CD8-positive, alpha-beta memory T cell (primary cell): ENCODE measurements around the gene SH3RF2. TPM values are rescaled to one million over a fixed set of nuclear protein-coding genes. Genes with fewer than 3 reads are reported as not detected.
"Not testable (repeated sequence)": the region's sequence is repeated elsewhere in the genome, so short reads cannot be mapped to it uniquely, and the experiment has no call there.

Experiments
- CTCF ChIA-PET: fragments of 350-600 bp; sonication (Branson Sonifier 250); formaldehyde crosslinking; loops from one replicate; lab custom pipeline; 2021; ENCODE audit warnings: antibody characterized with exemption; lab: Charles Lee
- POLR2A ChIA-PET: fragments of 350-600 bp; sonication (Branson Sonifier 250); formaldehyde crosslinking; loops from one replicate; lab custom pipeline; 2021; ENCODE audit warnings: antibody characterized with exemption; lab: Charles Lee
- DNase-seq, 5 donors: peaks; one replicate each; pipeline versions ENCODE4 v3.0.0 to v3.0.0-alpha.2; 2020 to 2022; ENCODE audit warnings: mixed read lengths in 1 of 5
- H3K27ac ChIP-seq: one replicate; pipeline ENCODE4 v1.7.0; 2013; ENCODE audit warnings: low read depth, mild to moderate bottlenecking, low read length, moderate library complexity
- H3K27me3 ChIP-seq: 2 replicates; pipeline ENCODE4 v1.7.0; 2013; ENCODE audit warnings: low read length, mild to moderate bottlenecking; ENCODE audit not compliant: insufficient read depth, poor library complexity, severe bottlenecking
- H3K36me3 ChIP-seq: 2 replicates; pipeline ENCODE4 v1.7.0; 2013; ENCODE audit warnings: mild to moderate bottlenecking, low read length, moderate library complexity; ENCODE audit not compliant: insufficient read depth
- H3K4me1 ChIP-seq: 2 replicates; pipeline ENCODE4 v1.7.0; 2013; ENCODE audit warnings: mild to moderate bottlenecking, low read length, moderate library complexity; ENCODE audit not compliant: insufficient read depth
- H3K4me3 ChIP-seq: 2 replicates; pipeline ENCODE4 v1.7.0; 2013; ENCODE audit warnings: mild to moderate bottlenecking, low read length
- H3K9me3 ChIP-seq: 2 replicates; pipeline ENCODE4 v1.7.0; 2013; ENCODE audit warnings: mild to moderate bottlenecking, low read length
- H3K27ac Mint-ChIP-seq, 8 donors: one replicate each; pipeline ENCODE4 v1.8.0; 2020 to 2021; ENCODE audit warnings: mixed read lengths in 8 of 8, mild to moderate bottlenecking in 6 of 8, inconsistent platforms in 3 of 8, moderate library complexity in 3 of 8
- H3K27me3 Mint-ChIP-seq, 2 donors: one replicate each; pipeline ENCODE4 v1.8.0; 2020 to 2021; ENCODE audit warnings: mixed read lengths in 2 of 2, mild to moderate bottlenecking in 1 of 2, moderate library complexity in 1 of 2
- H3K36me3 Mint-ChIP-seq, 3 donors: one replicate each; pipeline ENCODE4 v1.8.0; 2020 to 2021; ENCODE audit warnings: mixed read lengths in 3 of 3, inconsistent platforms in 1 of 3, mild to moderate bottlenecking in 1 of 3
- H3K4me1 Mint-ChIP-seq, 3 donors: one replicate each; pipeline ENCODE4 v1.8.0; 2020 to 2021; ENCODE audit warnings: mixed read lengths in 3 of 3, inconsistent platforms in 1 of 3, mild to moderate bottlenecking in 1 of 3
- H3K4me3 Mint-ChIP-seq, 7 donors: one replicate each; pipeline ENCODE4 v1.8.0; 2020 to 2021; ENCODE audit warnings: mixed read lengths in 7 of 7, mild to moderate bottlenecking in 6 of 7, moderate library complexity in 4 of 7, inconsistent platforms in 2 of 7
- H3K9me3 Mint-ChIP-seq, 5 donors: one replicate each; pipeline ENCODE4 v1.8.0; 2020 to 2022; ENCODE audit warnings: mixed read lengths in 5 of 5, mild to moderate bottlenecking in 3 of 5, moderate library complexity in 2 of 5, inconsistent platforms in 1 of 5
- polyA plus RNA-seq: library from polyadenylated mRNA; unstranded; fragments of 300-500 nt; fragmentation: Illumina TruSeq; gene quantifications from one replicate; pipeline ENCODE4 v1.2.3, GENCODE V29; 2021
- total RNA-seq, 2 experiments: library from RNA; stranded (reverse); gene quantifications; one replicate each; pipeline ENCODE4 v1.2.3, GENCODE V29; 2021

SH3RF2 gene
- total and polyA plus RNA-seq, 3 experiments from 2014 or later, result 0.09 to 0.51 TPM; not detected in 1

DNA sequence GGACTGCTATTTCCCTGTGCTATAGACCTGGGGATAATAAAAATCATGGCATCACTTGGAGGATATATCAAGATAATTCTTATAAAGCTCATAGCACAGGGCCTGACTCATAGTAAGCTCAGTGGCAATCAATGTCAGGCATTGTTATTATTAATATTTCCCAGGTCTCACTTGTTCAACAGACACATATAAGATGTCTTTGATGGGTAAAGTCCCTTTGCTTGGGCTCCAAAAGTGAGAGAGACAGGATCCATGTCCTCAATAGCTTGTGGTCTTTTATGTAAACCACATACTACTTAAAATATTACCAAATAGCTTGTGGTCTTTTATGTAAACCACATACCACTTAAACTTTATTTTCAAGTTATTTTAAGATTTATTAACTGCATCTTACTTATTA is 11.2 kb downstream of the SH3RF2 start:
- POLR2A ChIA-PET, result no interaction called here
- Mint-ChIP-seq H3K27me3 (peaks cover 0 to 5% of the 10 kb centered on the region in 2 donors), H3K27ac (no peak overlapping the region)

DNA sequence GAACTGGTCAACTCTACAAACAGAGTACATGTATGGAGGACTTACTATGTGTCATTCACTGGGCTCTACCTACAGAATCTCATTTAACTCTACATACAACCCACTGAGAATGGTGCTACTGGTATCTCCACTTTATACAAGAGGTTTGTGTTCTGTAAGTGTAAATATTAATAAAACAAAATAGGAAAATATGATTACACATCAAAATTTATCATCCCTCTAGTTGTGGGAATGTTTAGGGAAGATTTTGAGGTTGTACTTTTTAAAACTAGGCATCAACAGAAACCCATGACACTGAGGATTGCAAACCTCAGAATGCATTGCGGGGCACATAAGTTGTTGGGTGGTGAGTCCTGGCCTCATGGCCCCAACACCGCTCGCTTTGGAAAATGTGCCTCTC is 11.7 kb downstream of the SH3RF2 start:
- no peak overlapping the region for H3K4me3 Mint-ChIP-seq
- H3K4me1 Mint-ChIP-seq, result peaks cover 0 to 16% (median 6%) of the 10 kb centered on the region in 3 donors
- Histone ChIP-seq H3K27ac (no peak overlapping the region), H3K36me3 (no peaks in the 10 kb centered on the region), H3K27me3 (no peaks in the 10 kb centered on the region), H3K9me3 (no peaks in the 10 kb centered on the region), H3K4me1 (no peaks in the 10 kb centered on the region), H3K4me3 (no peak overlapping the region)
- H3K27me3 Mint-ChIP-seq, result peaks cover 0 to 6% of the 10 kb centered on the region in 2 donors
- POLR2A ChIA-PET, result no interaction called here
- CTCF ChIA-PET, result no interaction called here
- DNase-seq, result no peak
- no peaks in the 10 kb centered on the region for H3K9me3 Mint-ChIP-seq
- no peak overlapping the region for H3K27ac Mint-ChIP-seq
- H3K36me3 Mint-ChIP-seq, result no peaks in the 10 kb centered on the region

More for the DNA sequence above, 11.2 kb downstream of the SH3RF2 start:
- Mint-ChIP-seq H3K4me1 (peaks cover 0 to 16% (median 6%) of the 10 kb centered on the region in 3 donors), H3K4me3 (no peak overlapping the region), H3K36me3 (no peaks in the 10 kb centered on the region), H3K9me3 (no peaks in the 10 kb centered on the region)
- no peak overlapping the region for H3K4me3 ChIP-seq
- no peaks in the 10 kb centered on the region for H3K4me1 ChIP-seq
- H3K9me3 ChIP-seq, result no peaks in the 10 kb centered on the region
- H3K27me3 ChIP-seq, result no peaks in the 10 kb centered on the region
- no peak overlapping the region for H3K27ac ChIP-seq
- H3K36me3 ChIP-seq, result no peaks in the 10 kb centered on the region
- CTCF ChIA-PET, result no interaction called here
- DNase-seq, result no peak

DNA sequence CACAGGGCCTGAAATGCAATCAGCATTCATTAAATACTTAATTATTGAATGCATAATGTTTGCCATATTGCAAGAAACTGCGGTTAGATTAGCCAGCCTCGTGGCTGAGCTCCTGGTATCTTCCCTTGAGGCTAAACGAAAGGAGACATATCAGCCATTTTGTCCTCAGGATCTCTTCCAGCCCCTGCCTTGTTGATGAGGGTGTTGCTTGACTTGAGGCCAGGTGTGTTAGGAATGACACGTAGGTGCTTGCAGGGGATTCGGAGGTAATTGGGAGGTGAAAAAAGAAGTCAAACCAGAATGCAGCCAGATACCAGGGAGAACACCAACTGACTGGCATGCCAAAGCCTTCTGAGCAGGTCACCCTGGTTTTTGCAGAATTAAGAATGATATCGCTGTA is 12.5 kb downstream of the SH3RF2 start:
- Mint-ChIP-seq H3K27ac (no peak overlapping the region), H3K36me3 (no peaks in the 10 kb centered on the region), H3K4me1 (peaks cover 0 to 16% (median 6%) of the 10 kb centered on the region in 3 donors), H3K27me3 (peaks cover 2 to 8% of the 10 kb centered on the region in 2 donors), H3K9me3 (no peaks in the 10 kb centered on the region), H3K4me3 (no peak overlapping the region)
- H3K27me3 ChIP-seq, result no peaks in the 10 kb centered on the region
- no peak overlapping the region for H3K27ac ChIP-seq
- CTCF ChIA-PET, result no interaction called here
- H3K9me3 ChIP-seq, result no peaks in the 10 kb centered on the region
- POLR2A ChIA-PET, result no interaction called here
- no peak overlapping the region for H3K4me3 ChIP-seq
- H3K4me1 ChIP-seq, result no peaks in the 10 kb centered on the region
- no peak for DNase-seq
- no peaks in the 10 kb centered on the region for H3K36me3 ChIP-seq

DNA sequence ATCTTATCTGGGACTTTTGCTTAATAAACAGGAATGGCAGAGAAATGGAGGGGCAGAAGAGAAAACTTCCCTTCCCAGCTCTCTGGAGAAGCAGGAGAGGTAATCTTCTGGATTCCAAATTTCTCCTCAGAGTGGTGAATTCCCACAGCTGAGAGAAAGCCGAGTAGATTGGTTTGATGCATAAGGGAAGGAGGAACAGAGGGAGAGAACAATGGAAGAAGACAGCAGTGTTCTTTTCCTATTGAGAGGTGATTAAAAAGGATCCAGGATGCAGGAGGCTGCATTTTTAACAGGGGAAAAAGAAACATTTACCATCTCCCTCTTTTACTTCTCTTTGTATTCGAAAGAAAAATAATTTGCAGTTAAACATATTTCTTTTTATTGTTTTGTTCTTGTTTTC is 13.1 kb downstream of the SH3RF2 start:
- H3K4me3 ChIP-seq, result no peak overlapping the region
- H3K9me3 ChIP-seq, result no peaks in the 10 kb centered on the region
- Mint-ChIP-seq H3K27me3 (peaks cover 6 to 8% of the 10 kb centered on the region in 2 donors), H3K4me3 (no peak overlapping the region), H3K4me1 (peaks cover 0 to 16% (median 6%) of the 10 kb centered on the region in 3 donors), H3K9me3 (no peaks in the 10 kb centered on the region), H3K27ac (no peak overlapping the region), H3K36me3 (no peaks in the 10 kb centered on the region)
- no peaks in the 10 kb centered on the region for H3K36me3 ChIP-seq
- ChIA-PET CTCF (no interaction called here), POLR2A (no interaction called here)
- H3K27me3 ChIP-seq, result no peaks in the 10 kb centered on the region
- no peaks in the 10 kb centered on the region for H3K4me1 ChIP-seq
- no peak overlapping the region for H3K27ac ChIP-seq
- no peak for DNase-seq

DNA sequence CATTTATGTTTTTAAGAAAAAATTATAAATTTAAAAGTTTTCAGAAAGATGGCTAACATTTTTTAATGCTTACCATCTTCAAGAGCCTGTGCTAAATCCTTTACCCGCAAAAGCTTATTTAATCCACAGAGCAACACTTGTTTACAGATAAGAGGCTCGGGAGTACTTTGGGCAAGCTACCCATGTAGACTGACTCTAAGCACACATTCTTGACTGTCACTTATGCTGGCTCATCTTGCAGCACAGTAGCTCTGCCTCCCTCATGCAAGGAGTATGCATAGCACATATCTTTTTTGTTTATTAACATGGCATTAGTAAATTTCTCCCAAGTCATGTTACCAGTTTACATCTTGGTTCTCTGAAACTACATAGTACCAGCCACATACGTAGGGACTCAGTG is 14.7 kb downstream of the SH3RF2 start:
- H3K36me3 Mint-ChIP-seq, result no peaks in the 10 kb centered on the region
- no peak overlapping the region for H3K4me3 Mint-ChIP-seq
- Histone ChIP-seq H3K9me3 (no peaks in the 10 kb centered on the region), H3K36me3 (no peaks in the 10 kb centered on the region), H3K27me3 (no peaks in the 10 kb centered on the region), H3K4me3 (no peak overlapping the region), H3K4me1 (no peaks in the 10 kb centered on the region), H3K27ac (no peak overlapping the region)
- H3K4me1 Mint-ChIP-seq, result peaks cover 0 to 10% (median 6%) of the 10 kb centered on the region in 3 donors
- peaks cover 5 to 6% of the 10 kb centered on the region in 2 donors for H3K27me3 Mint-ChIP-seq
- ChIA-PET CTCF (no interaction called here), POLR2A (no interaction called here)
- H3K27ac Mint-ChIP-seq, result no peak overlapping the region
- no peaks in the 10 kb centered on the region for H3K9me3 Mint-ChIP-seq
- no peak for DNase-seq

DNA sequence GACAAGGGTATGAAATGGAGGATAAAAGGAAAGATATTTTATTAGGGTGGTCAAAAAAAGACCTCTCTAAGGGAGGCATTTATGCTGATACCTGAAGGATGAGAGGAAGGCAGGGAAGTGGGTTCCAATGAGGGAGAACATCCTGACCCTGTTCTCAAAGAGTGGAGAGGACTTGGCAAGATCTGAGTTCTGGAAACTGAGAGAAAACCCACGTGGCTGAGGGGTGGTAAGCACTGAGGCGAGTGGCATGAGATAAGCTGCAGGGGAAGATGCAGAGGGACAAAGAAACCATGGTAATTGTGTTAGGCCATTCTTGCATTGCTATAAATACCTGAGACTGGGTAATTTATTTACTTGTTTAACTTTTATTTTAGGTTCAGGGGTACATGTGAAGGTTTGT is 16.8 kb downstream of the SH3RF2 start:
- Mint-ChIP-seq H3K27ac (no peak overlapping the region), H3K4me1 (no peaks in the 10 kb centered on the region), H3K9me3 (no peaks in the 10 kb centered on the region), H3K4me3 (no peak overlapping the region), H3K36me3 (no peaks in the 10 kb centered on the region), H3K27me3 (peaks cover 5 to 6% of the 10 kb centered on the region in 2 donors)
- no peaks in the 10 kb centered on the region for H3K9me3 ChIP-seq
- no peaks in the 10 kb centered on the region for H3K4me1 ChIP-seq
- no peaks in the 10 kb centered on the region for H3K27me3 ChIP-seq
- CTCF ChIA-PET, result interaction anchor here (1.3 kb wide), 1 partner anchor 25 kb away, joined by 3 read pairs; no protein-coding TSS in a partner anchor
- no peaks in the 10 kb centered on the region for H3K36me3 ChIP-seq
- no peak overlapping the region for H3K4me3 ChIP-seq
- no peak overlapping the region for H3K27ac ChIP-seq
- POLR2A ChIA-PET, result no interaction called here
- no peak for DNase-seq

DNA sequence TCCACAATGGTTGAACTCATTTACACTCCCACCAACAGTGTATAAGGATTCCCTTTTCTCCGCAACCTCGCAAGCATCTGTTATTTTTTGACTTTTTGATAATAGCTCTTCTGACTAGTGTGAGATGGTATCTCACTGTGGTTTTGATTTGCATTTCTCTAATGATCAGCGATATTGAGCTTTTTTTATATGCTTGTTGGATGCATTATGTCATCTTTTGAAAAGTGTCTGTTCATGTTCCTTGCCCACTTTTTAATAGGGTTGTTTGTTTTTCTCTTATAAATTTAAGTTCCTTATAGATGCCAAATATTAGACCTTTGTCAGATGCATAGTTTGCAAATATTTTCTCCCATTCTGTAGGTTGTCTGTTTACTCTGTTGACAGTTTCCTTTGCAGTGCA is 17.8 kb downstream of the SH3RF2 start:
- H3K9me3 ChIP-seq, H3K4me3 ChIP-seq, CTCF ChIA-PET, POLR2A ChIA-PET, H3K9me3 Mint-ChIP-seq, H3K36me3 ChIP-seq, H3K4me1 ChIP-seq, H3K4me3 Mint-ChIP-seq, H3K36me3 Mint-ChIP-seq, H3K27me3 Mint-ChIP-seq, H3K4me1 Mint-ChIP-seq, DNase-seq, H3K27ac ChIP-seq, H3K27me3 ChIP-seq: not testable (repeated sequence)
- peak overlapping the region in 1 of 8 donors; percentile 8 for H3K27ac Mint-ChIP-seq

DNA sequence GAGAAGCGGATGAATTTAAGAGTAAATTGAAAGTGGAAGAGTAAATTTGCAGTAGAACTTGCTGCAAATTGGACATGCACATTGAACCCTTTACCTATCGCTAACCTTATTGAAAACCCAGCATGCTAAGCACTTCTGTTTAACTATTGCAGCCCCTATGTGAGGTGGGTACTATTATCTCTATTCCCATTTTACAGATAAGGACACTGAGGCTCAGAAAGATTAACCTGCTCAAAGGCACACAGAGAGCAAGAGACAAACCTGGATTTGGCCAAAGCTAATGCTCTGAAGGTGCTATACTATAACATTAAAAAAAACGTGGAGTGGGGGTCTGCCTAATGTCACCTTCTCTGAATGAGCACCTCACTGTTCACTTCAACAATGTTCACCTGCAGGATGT is 21.0 kb downstream of the SH3RF2 start:
- Mint-ChIP-seq H3K4me1 (no peaks in the 10 kb centered on the region), H3K9me3 (no peaks in the 10 kb centered on the region), H3K4me3 (no peak overlapping the region), H3K27ac (peak overlapping the region in 1 of 8 donors; percentile 29), H3K27me3 (peaks cover 5 to 6% of the 10 kb centered on the region in 2 donors), H3K36me3 (no peaks in the 10 kb centered on the region)
- H3K36me3 ChIP-seq, result no peaks in the 10 kb centered on the region
- CTCF ChIA-PET, result no interaction called here
- no peaks in the 10 kb centered on the region for H3K9me3 ChIP-seq
- H3K27me3 ChIP-seq, result no peaks in the 10 kb centered on the region
- no peak overlapping the region for H3K27ac ChIP-seq
- DNase-seq, result no peak
- no peak overlapping the region for H3K4me3 ChIP-seq
- no peaks in the 10 kb centered on the region for H3K4me1 ChIP-seq
- POLR2A ChIA-PET, result no interaction called here

DNA sequence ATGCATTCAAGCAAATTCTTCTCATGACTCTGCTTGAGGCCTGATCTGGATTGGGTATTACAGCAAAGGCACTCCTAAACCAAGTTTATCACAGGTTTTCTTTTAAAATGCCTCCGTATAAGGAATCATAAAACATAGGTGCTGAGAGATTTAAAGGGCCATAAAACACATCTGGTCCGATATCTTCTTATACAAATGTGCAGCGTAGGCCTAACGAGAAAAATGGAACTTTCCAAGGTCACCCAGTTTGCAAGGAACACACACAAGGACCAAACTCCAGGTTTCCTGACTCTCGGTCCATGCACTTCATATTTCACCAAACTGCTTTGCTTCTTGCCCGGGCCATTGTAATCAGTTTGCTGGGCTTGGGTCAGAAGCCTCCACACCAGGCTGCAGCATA is 22.1 kb downstream of the SH3RF2 start:
- Mint-ChIP-seq H3K9me3 (no peaks in the 10 kb centered on the region), H3K27me3 (peaks cover 0 to 6% of the 10 kb centered on the region in 2 donors), H3K36me3 (no peaks in the 10 kb centered on the region), H3K27ac (no peak overlapping the region), H3K4me1 (no peaks in the 10 kb centered on the region), H3K4me3 (no peak overlapping the region)
- no peak overlapping the region for H3K4me3 ChIP-seq
- H3K9me3 ChIP-seq, result no peaks in the 10 kb centered on the region
- no peaks in the 10 kb centered on the region for H3K36me3 ChIP-seq
- H3K27me3 ChIP-seq, result no peaks in the 10 kb centered on the region
- ChIA-PET POLR2A (no interaction called here), CTCF (no interaction called here)
- H3K4me1 ChIP-seq, result no peaks in the 10 kb centered on the region
- H3K27ac ChIP-seq, result no peak overlapping the region
- DNase-seq, result no peak
